ENCODE data around the gene HOXD13. TPM values are rescaled to one million over a fixed set of nuclear protein-coding genes. Genes with fewer than 3 reads are reported as not detected.

Gene HOXD13
- total RNA-seq, 1 experiment from 2014 or later: not detected

DNA sequence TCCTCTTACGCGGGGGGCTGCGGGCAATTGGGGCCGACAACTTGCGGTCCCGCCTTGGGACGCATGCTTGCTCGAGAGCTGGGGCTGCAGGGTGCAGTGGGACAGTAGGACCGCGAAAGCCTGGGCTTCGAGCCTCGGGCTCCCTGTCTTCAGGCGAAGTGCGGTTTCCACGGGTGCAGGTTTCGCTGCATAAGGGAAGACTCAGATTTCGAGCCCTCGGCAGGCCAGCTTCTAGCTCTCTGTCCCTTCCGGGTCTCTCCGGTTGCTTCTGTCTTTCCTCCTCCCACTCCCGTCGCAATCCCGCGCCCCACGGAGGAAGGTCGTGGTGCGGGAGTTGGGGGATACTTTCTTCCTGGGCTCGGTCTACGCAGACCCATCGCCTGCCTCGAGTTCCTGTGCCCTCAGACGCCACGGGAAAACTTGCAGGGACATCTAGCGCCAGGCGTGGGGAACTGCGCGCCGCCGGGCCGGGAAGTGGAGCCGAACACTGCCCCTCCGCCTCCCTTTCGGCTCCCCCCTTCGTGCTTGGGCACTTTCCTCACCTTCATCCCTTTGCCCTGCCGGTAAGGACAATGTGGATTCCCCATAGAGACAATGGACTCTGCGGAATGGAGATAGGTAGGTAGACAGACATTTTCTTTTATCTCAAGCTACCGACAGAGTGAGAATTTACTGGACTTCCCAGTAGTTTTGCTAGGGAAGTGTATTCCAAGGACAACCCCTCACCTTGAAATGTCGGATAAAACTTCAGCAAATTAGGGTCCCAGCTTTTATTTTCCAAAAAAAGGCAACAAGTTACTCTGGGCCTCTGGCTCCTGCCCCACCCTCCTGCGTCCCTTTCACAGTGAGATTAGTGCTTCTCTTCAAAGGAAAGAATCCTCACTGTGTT, 4.2 kb upstream of the HOXD13 start:
- H3K4me1 Mint-ChIP-seq (ENCODE audit: insufficient read depth, unreplicated experiment): peaks cover 11% of the 10 kb centered on the region
- peaks cover 6% of the 10 kb centered on the region for H3K36me3 Mint-ChIP-seq (ENCODE audit: insufficient read depth, unreplicated experiment)
- peak overlapping the region; percentile 60 for H3K4me3 Mint-ChIP-seq (ENCODE audit: unreplicated experiment)
- peaks cover 86% of the 10 kb centered on the region for H3K27me3 Mint-ChIP-seq (ENCODE audit: insufficient read depth, unreplicated experiment)
- no TSS peak for BruUV-seq (replicated peaks)
- intact Hi-C loops (cut with micrococcal nuclease): loop anchor here (1.0 to 10.0 kb wide), 4 partner anchors 123 to 778 kb away; no protein-coding TSS in a partner anchor
- TF ChIP-seq, protein P1, sequence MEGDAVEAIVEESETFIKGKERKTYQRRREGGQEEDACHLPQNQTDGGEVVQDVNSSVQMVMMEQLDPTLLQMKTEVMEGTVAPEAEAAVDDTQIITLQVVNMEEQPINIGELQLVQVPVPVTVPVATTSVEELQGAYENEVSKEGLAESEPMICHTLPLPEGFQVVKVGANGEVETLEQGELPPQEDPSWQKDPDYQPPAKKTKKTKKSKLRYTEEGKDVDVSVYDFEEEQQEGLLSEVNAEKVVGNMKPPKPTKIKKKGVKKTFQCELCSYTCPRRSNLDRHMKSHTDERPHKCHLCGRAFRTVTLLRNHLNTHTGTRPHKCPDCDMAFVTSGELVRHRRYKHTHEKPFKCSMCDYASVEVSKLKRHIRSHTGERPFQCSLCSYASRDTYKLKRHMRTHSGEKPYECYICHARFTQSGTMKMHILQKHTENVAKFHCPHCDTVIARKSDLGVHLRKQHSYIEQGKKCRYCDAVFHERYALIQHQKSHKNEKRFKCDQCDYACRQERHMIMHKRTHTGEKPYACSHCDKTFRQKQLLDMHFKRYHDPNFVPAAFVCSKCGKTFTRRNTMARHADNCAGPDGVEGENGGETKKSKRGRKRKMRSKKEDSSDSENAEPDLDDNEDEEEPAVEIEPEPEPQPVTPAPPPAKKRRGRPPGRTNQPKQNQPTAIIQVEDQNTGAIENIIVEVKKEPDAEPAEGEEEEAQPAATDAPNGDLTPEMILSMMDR (IDR thresholded peaks at IDR 0.05; ENCODE audit: unreplicated experiment): peak; percentile 94
- ChIA-PET CTCF (interaction anchor here (0.5 to 3.9 kb wide), 43 partner anchors 8 to 1391 kb away, joined by 3 to 65 read pairs (median 4); partner anchors contain the start of gene LNPK), POLR2A (interaction anchor here (0.6 to 3.1 kb wide), 4 partner anchors 124 to 755 kb away, joined by 3 to 12 read pairs (median 3); no protein-coding TSS in a partner anchor)
- DNase-seq (ENCODE audit: unreplicated experiment): peak; percentile 66
- peaks cover 7% of the 10 kb centered on the region for H3K9me3 Mint-ChIP-seq (ENCODE audit: unreplicated experiment)
- peak overlapping the region; percentile 23 for H3K27ac Mint-ChIP-seq (ENCODE audit: low read depth, unreplicated experiment)

DNA sequence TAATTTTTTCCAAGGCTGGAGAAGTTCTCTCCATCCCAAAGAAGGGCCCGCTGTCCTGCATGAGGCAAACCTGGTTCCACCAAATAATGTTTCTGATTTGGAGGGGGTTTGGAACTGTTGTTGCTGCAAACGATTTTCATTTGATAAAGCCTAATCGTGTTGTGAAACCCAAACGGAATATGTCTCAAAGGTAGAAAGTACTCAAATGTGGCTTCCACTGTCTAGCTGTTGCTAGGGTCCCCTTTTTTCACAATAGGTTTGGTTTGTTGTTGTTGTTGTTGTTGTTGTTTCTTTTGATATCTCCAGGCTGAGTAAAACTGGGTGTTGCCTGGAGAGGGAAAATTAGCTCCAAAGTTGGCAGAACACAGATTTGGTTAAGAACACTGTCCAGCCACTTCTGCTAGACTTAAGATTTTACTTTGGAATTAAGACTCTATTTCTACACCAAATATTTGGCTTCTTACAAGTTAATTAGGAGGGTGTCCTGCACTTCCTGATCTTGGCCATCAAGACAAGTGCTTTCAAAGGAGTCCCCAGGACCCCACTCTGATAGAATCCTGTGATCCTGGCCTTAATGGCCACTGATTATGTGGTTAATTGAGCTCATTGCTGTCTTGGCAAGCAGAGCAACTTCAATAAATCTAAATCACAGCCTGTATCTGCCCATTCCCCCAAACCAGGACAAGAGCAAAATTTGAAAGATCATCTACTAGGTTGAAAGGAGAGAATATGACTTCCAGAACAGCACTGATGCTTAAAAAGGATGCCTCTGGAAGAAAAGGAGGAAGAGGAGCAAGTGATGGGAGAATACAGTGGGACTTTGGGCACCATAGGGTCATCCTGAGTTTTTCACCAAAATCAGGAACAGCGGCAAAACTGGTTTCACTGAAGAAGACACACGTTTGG, 3.3 kb upstream of the HOXD13 start:
- peaks cover 6% of the 10 kb centered on the region for H3K36me3 Mint-ChIP-seq (ENCODE audit: insufficient read depth, unreplicated experiment)
- TF ChIP-seq, protein P1 (IDR thresholded peaks at IDR 0.05; ENCODE audit: unreplicated experiment): no peak
- intact Hi-C loops (cut with micrococcal nuclease): loop anchor here (1.0 to 10.0 kb wide), 4 partner anchors 124 to 779 kb away; no protein-coding TSS in a partner anchor

DNA sequence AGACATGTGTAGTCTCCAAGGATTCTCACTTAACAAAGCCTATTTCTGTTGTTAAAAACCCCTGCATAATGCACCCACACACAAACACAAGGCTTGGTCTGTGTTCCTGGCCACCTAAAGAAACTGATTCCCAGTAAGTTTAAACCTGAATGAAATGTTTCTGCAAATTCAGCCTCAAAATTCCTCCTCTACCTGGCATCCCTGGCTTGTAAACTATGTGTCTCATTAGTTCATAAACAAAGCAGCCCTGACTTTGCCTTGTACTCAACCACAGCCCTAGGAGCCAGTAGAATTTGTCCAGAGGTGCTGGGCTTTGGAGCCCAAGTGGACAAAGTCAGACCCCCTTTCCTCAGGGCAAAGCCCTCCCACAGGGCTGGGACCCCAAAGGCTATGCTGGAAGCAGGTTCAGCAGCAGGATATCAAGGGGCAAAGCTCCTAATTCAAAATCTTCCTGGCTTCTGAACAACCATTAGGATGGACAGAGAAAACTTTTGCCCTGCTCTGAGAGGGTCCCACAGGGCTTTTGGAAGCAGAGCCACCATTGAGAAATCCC, 2.6 kb upstream of the HOXD13 start:
- ChIA-PET CTCF (interaction anchor here (0.6 to 3.9 kb wide), 9 partner anchors 16 to 1392 kb away, joined by 3 to 65 read pairs (median 5); partner anchors contain the start of gene LNPK), POLR2A (no interaction called here)
- intact Hi-C loops (cut with micrococcal nuclease): loop anchor here (10.0 kb wide), 1 partner anchor 125 kb away; no protein-coding TSS in a partner anchor
- H3K4me3 Mint-ChIP-seq (ENCODE audit: unreplicated experiment): no peak overlapping the region
- TF ChIP-seq, protein P1 (IDR thresholded peaks at IDR 0.05; ENCODE audit: unreplicated experiment): no peak
- H3K4me1 Mint-ChIP-seq (ENCODE audit: insufficient read depth, unreplicated experiment): peaks cover 11% of the 10 kb centered on the region
- no peaks in the 10 kb centered on the region for H3K9me3 Mint-ChIP-seq (ENCODE audit: unreplicated experiment)
- no peak for DNase-seq (ENCODE audit: unreplicated experiment)
- peaks cover 6% of the 10 kb centered on the region for H3K36me3 Mint-ChIP-seq (ENCODE audit: insufficient read depth, unreplicated experiment)
- no peak overlapping the region for H3K27ac Mint-ChIP-seq (ENCODE audit: low read depth, unreplicated experiment)
- H3K27me3 Mint-ChIP-seq (ENCODE audit: insufficient read depth, unreplicated experiment): peaks cover 86% of the 10 kb centered on the region
- no TSS peak for BruUV-seq (replicated peaks)

More for the DNA sequence above, 3.3 kb upstream of the HOXD13 start:
- Mint-ChIP-seq H3K9me3 (ENCODE audit: unreplicated experiment) (no peaks in the 10 kb centered on the region), H3K27ac (ENCODE audit: low read depth, unreplicated experiment) (no peak overlapping the region), H3K4me3 (ENCODE audit: unreplicated experiment) (no peak overlapping the region), H3K27me3 (ENCODE audit: insufficient read depth, unreplicated experiment) (peaks cover 86% of the 10 kb centered on the region), H3K4me1 (ENCODE audit: insufficient read depth, unreplicated experiment) (peaks cover 11% of the 10 kb centered on the region)
- no TSS peak for BruUV-seq (replicated peaks)
- POLR2A ChIA-PET: interaction anchor here (0.6 to 3.1 kb wide), 3 partner anchors 399 to 756 kb away, joined by 3 to 12 read pairs (median 3); no protein-coding TSS in a partner anchor
- no peak for DNase-seq (ENCODE audit: unreplicated experiment)
- CTCF ChIA-PET: interaction anchor here (0.5 to 3.9 kb wide), 34 partner anchors 9 to 1392 kb away, joined by 3 to 65 read pairs (median 4); partner anchors contain the start of gene LNPK
